H1 (cell line): Measurements from ENCODE around the gene DUSP12. TPM values are rescaled to one million over a fixed set of nuclear protein-coding genes. Genes with fewer than 3 reads are reported as not detected.

Experiments
- CTCF ChIA-PET: fragments of 300-600 bp; sonication (Branson Sonifier 250); formaldehyde crosslinking; loops from one replicate; lab custom pipeline; 2021; ENCODE audit not compliant: partially characterized antibody; lab: Charles Lee
- POLR2A ChIA-PET: fragments of 300-600 bp; sonication (Branson Sonifier 250); formaldehyde crosslinking; loops from one replicate; lab custom pipeline; 2021; ENCODE audit warnings: inconsistent platforms; ENCODE audit not compliant: partially characterized antibody; lab: Charles Lee
- DNase-seq, 2 experiments: peaks; one replicate each; pipeline versions ENCODE4 v3.0.0 to v3.0.0-alpha.2; 2010 to 2022; ENCODE audit warnings: low spot score in 2 of 2, low read depth in 1 of 2, mixed read lengths in 1 of 2
- FAIRE-seq: peaks from 2 replicates; lab custom pipeline; 2011; peaks lifted over from hg19 to GRCh38; lab: Jason Lieb, UNC
- H2AFZ ChIP-seq: 2 replicates; pipeline ENCODE4 v1.8.1; 2012; ENCODE audit warnings: low read length, inconsistent platforms
- H2AK5ac ChIP-seq: 2 replicates; pipeline ENCODE4 v1.6.1; 2013; ENCODE audit warnings: low read depth, low read length
- H2BK120ac ChIP-seq: replicated peaks from 2 replicates; pipeline ENCODE3; 2013; ENCODE audit warnings: low read depth, low read length, inconsistent platforms
- H2BK12ac ChIP-seq: 2 replicates; pipeline ENCODE4 v1.6.1; 2013; ENCODE audit warnings: low read depth, low read length
- H2BK15ac ChIP-seq: 2 replicates; pipeline ENCODE4 v1.6.1; 2013; ENCODE audit warnings: low read length
- H2BK20ac ChIP-seq: 2 replicates; pipeline ENCODE4 v1.6.1; 2013; ENCODE audit warnings: low read length
- H2BK5ac ChIP-seq: 2 replicates; pipeline ENCODE4 v1.6.1; 2013; ENCODE audit warnings: low read depth, low read length
- H3K14ac ChIP-seq: 2 replicates; pipeline ENCODE4 v1.6.1; 2013; ENCODE audit warnings: inconsistent platforms; ENCODE audit not compliant: insufficient read length
- H3K18ac ChIP-seq: 2 replicates; pipeline ENCODE4 v1.6.1; 2013; ENCODE audit warnings: low read length; ENCODE audit errors: extremely low read depth
- H3K23ac ChIP-seq: 2 replicates; pipeline ENCODE4 v1.6.1; 2013; ENCODE audit warnings: inconsistent platforms; ENCODE audit not compliant: insufficient read length
- H3K23me2 ChIP-seq: 2 replicates; pipeline ENCODE4 v1.6.1; 2013; ENCODE audit warnings: low read depth, low read length
- H3K27ac ChIP-seq: 2 replicates; pipeline ENCODE4 v1.6.1; 2011; ENCODE audit warnings: low read depth, low read length, inconsistent platforms
- H3K27me3 ChIP-seq, 4 experiments: replicated peaks in 1 of 4; 1 replicate in 1 of 4; 2 replicates in 3 of 4; pipeline versions ENCODE4 v1.6.1 to v1.8.1; 2011 to 2013; ENCODE audit warnings: low read length in 3 of 4, mild to moderate bottlenecking in 3 of 4, inconsistent platforms in 2 of 4, mixed read lengths in 2 of 4, moderate library complexity in 1 of 4; ENCODE audit not compliant: control insufficient read depth in 3 of 4, insufficient read depth in 3 of 4; ENCODE audit errors: extremely low read depth in 1 of 4
- H3K36me3 ChIP-seq, 4 experiments: 2 replicates each; pipeline versions ENCODE4 v1.6.1 to v1.8.1; 2011 to 2013; ENCODE audit warnings: mild to moderate bottlenecking in 4 of 4, low read length in 3 of 4, moderate library complexity in 2 of 4, control low read depth in 1 of 4, inconsistent platforms in 1 of 4; ENCODE audit not compliant: insufficient read depth in 4 of 4, control insufficient read depth in 2 of 4
- H3K4ac ChIP-seq: replicated peaks from 2 replicates; pipeline ENCODE3; 2013; ENCODE audit warnings: low read length, low read depth, mixed read lengths, inconsistent platforms; ENCODE audit not compliant: insufficient read length
- H3K4me1 ChIP-seq, 4 experiments: replicated peaks in 1 of 4; 1 replicate in 1 of 4; 2 replicates in 3 of 4; pipeline versions ENCODE4 v1.6.1 to v1.8.1; 2011 to 2013; ENCODE audit warnings: low read length in 3 of 4, inconsistent platforms in 2 of 4, mixed read lengths in 1 of 4; ENCODE audit not compliant: insufficient read depth in 4 of 4, control insufficient read depth in 3 of 4
- H3K4me2 ChIP-seq, 2 experiments: 2 replicates each; pipeline versions ENCODE4 v1.6.1 to v1.8.1; 2011 to 2013; ENCODE audit warnings: low read depth in 2 of 2, low read length in 2 of 2, control low read depth in 1 of 2, inconsistent platforms in 1 of 2, mild to moderate bottlenecking in 1 of 2; ENCODE audit not compliant: insufficient read depth in 1 of 2
- H3K4me3 ChIP-seq, 4 experiments: fragments of 200-600, 300-600 bp in 1 of 4; sonication (generic), shearing (Covaris generic), sonication (Bioruptor Twin) in 1 of 4; 2 replicates each; pipeline versions ENCODE4 v1.5.1 to v1.8.1; 2011 to 2016; ENCODE audit warnings: low read length in 4 of 4, low read depth in 3 of 4, control low read depth in 2 of 4, inconsistent platforms in 2 of 4, mild to moderate bottlenecking in 2 of 4, mixed read lengths in 1 of 4, moderate library complexity in 1 of 4; ENCODE audit not compliant: insufficient read depth in 2 of 4; ENCODE audit errors: extremely low read depth in 1 of 4
- H3K56ac ChIP-seq: replicated peaks from 2 replicates; pipeline ENCODE3; 2013; ENCODE audit warnings: low read depth, mild to moderate bottlenecking, mixed read lengths, low read length, inconsistent platforms; ENCODE audit not compliant: insufficient read length
- H3K79me1 ChIP-seq: 2 replicates; pipeline ENCODE4 v1.6.1; 2013; ENCODE audit warnings: low read depth, low read length, control low read depth
- H3K79me2 ChIP-seq, 2 experiments: 2 replicates each; pipeline versions ENCODE4 v1.6.1 to v1.8.1; 2012 to 2013; ENCODE audit warnings: low read length in 2 of 2, mild to moderate bottlenecking in 2 of 2, inconsistent platforms in 1 of 2; ENCODE audit not compliant: insufficient read depth in 2 of 2, control insufficient read depth in 1 of 2
- H3K9ac ChIP-seq, 4 experiments: replicated peaks in 1 of 4; 1 replicate in 1 of 4; 2 replicates in 3 of 4; pipeline versions ENCODE4 v1.6.1 to v1.8.1; 2011 to 2013; ENCODE audit warnings: low read depth in 3 of 4, low read length in 3 of 4, control low read depth in 2 of 4, mild to moderate bottlenecking in 2 of 4, moderate library complexity in 2 of 4, inconsistent platforms in 1 of 4; ENCODE audit errors: extremely low read depth in 1 of 4
- H3K9me3 ChIP-seq, 2 experiments: 2 replicates each; pipeline versions ENCODE4 v1.6.1 to v1.8.1; 2012 to 2013; ENCODE audit warnings: mild to moderate bottlenecking in 2 of 2, moderate library complexity in 2 of 2, control low read depth in 1 of 2, inconsistent platforms in 1 of 2, low read depth in 1 of 2, low read length in 1 of 2, mixed read lengths in 1 of 2; ENCODE audit not compliant: insufficient read depth in 2 of 2
- H4K20me1 ChIP-seq, 2 experiments: replicated peaks in 1 of 2; 2 replicates each; pipeline versions ENCODE3 to v1.8.1; 2011 to 2013; ENCODE audit warnings: inconsistent platforms in 2 of 2, low read length in 2 of 2, mild to moderate bottlenecking in 1 of 2; ENCODE audit not compliant: insufficient read depth in 2 of 2, control insufficient read depth in 1 of 2
- H4K5ac ChIP-seq: 2 replicates; pipeline ENCODE4 v1.6.1; 2013; ENCODE audit warnings: low read length, low read depth, mixed read lengths, inconsistent platforms; ENCODE audit not compliant: insufficient read length
- H4K8ac ChIP-seq: 2 replicates; pipeline ENCODE4 v1.8.0; 2013; ENCODE audit warnings: mild to moderate bottlenecking, moderate library complexity, low read length, inconsistent platforms; ENCODE audit not compliant: insufficient read depth; ENCODE audit errors: extremely low read depth
- H4K91ac ChIP-seq: replicated peaks from 2 replicates; pipeline ENCODE3; 2013; ENCODE audit warnings: low read length, mixed read lengths, inconsistent platforms; ENCODE audit not compliant: insufficient read length
- BACH1 ChIP-seq: IDR thresholded peaks from 2 replicates; pipeline ENCODE4 v1.6.1; 2012; ENCODE audit warnings: low read length, improper control_type of control experiment
- CHD1 ChIP-seq: IDR thresholded peaks from 2 replicates; pipeline ENCODE4 v1.6.1; 2012; ENCODE audit warnings: low read depth, low read length, improper control_type of control experiment
- E2F6 ChIP-seq: IDR thresholded peaks from 2 replicates; pipeline ENCODE4 v1.6.1; 2012; ENCODE audit warnings: inconsistent platforms
- EGR1 ChIP-seq: IDR thresholded peaks from 2 replicates; pipeline ENCODE4 v1.6.1; 2011; ENCODE audit warnings: low read depth, low read length, borderline replicate concordance
- HDAC6 ChIP-seq: IDR thresholded peaks from one replicate; pipeline ENCODE4 v1.7.1; 2012; ENCODE audit warnings: low read depth, mild to moderate bottlenecking, inconsistent platforms, low read length, moderate library complexity
- KDM5A ChIP-seq: fragments of 200-600 bp; IDR thresholded peaks from 2 replicates; pipeline ENCODE4 v1.7.1; 2012; ENCODE audit warnings: mild to moderate bottlenecking, low read length, inconsistent platforms, mixed read lengths
- POLR2AphosphoS5 ChIP-seq: IDR thresholded peaks from 2 replicates; pipeline ENCODE4 v1.6.1; 2011; ENCODE audit warnings: low read depth, low read length
- SIX5 ChIP-seq: IDR thresholded peaks from 2 replicates; pipeline ENCODE4 v1.6.1; 2011; ENCODE audit warnings: mild to moderate bottlenecking, low read depth, low read length
- SP1 ChIP-seq: IDR thresholded peaks from 2 replicates; pipeline ENCODE4 v1.6.1; 2011; ENCODE audit warnings: low read depth, low read length
- SRF ChIP-seq: IDR thresholded peaks from 2 replicates; pipeline ENCODE4 v1.6.1; 2011; ENCODE audit warnings: mild to moderate bottlenecking, low read depth, low read length, moderate library complexity
- SUZ12 ChIP-seq: fragments of 200-600 bp; sonication (generic); IDR thresholded peaks from 2 replicates; pipeline ENCODE4 v1.6.1; 2012; ENCODE audit warnings: mild to moderate bottlenecking, inconsistent platforms, low read length, moderate library complexity, mixed read lengths
- TCF12 ChIP-seq: IDR thresholded peaks from 2 replicates; pipeline ENCODE4 v1.6.1; 2011; ENCODE audit warnings: low read depth, mild to moderate bottlenecking, low read length
- ZNF274 ChIP-seq: IDR thresholded peaks from 2 replicates; pipeline ENCODE4 v1.7.0; 2012; ENCODE audit warnings: low read length, borderline replicate concordance; ENCODE audit errors: extremely low read depth
- WGBS, 2 experiments: shearing (Covaris generic) in 1 of 2; methylation state at CpG; one replicate each; pipeline versions ENCODE4 v1.1.6 to v1.1.7; 2013 to 2015; ENCODE audit warnings: low lambda C conversion rate in 2 of 2, mixed read lengths in 2 of 2, inconsistent platforms in 1 of 2, low coverage in 1 of 2, missing lambda C conversion rate in 1 of 2; ENCODE audit not compliant: insufficient replicate concordance in 2 of 2, insufficient coverage in 1 of 2, insufficient read length in 1 of 2; ENCODE audit errors: extremely low coverage in 1 of 2, missing lambda C conversion rate in 1 of 2; 5-methylcytosine and 5-hydroxymethylcytosine counted together
- polyA plus RNA-seq, 7 experiments: library from polyadenylated mRNA; depleted of rRNA in 3 of 7; stranded (reverse) in 5 of 7; unstranded in 2 of 7; fragments of >200 nt in 5 of 7; fragments of 200-250 nt in 2 of 7; gene quantifications; 1 replicate in 5 of 7; 2 replicates in 1 of 7; 4 replicates in 1 of 7; pipeline versions ENCODE4 v1.2.1 to v1.2.3, GENCODE V29; 2011 to 2013; ENCODE audit warnings: missing spikeins in 2 of 7, mixed read lengths in 2 of 7
- total RNA-seq: library from RNA; stranded (reverse); fragmentation: NEBNext Ultra II Directional; extraction: Animal tissue kit (Norgen Biotek cat#: 25700); gene quantifications from 2 replicates; pipeline ENCODE4 v1.2.1, GENCODE V29; 2021

The DUSP12 gene
- total and polyA plus RNA-seq, 2 of the 8 experiments (the other 6 are each of a cell fraction or from before 2014, with no cell fraction given): 27.6 to 33.9 TPM

- Histone ChIP-seq H3K23ac (no peak overlapping the region), H3K4me2 (no peak overlapping the region), H2BK15ac (no peak overlapping the region), H2BK20ac (no peak overlapping the region), H2BK5ac (no peak overlapping the region), H4K5ac (no peak overlapping the region), H3K4me1 (no peaks in the 10 kb centered on the region), H3K23me2 (no peaks in the 10 kb centered on the region), H3K36me3 (no peaks in the 10 kb centered on the region), H2BK120ac (no peak overlapping the region), H3K4ac (no peak overlapping the region), H3K9me3 (no peaks in the 10 kb centered on the region), H2AFZ (no peak overlapping the region), H3K27me3 (no peaks in the 10 kb centered on the region; a peak in 2 of 7 replicates), H4K20me1 (no peaks in the 10 kb centered on the region), H3K14ac (no peak overlapping the region), H3K4me3 (no peak overlapping the region), H4K91ac (no peak overlapping the region), H2BK12ac (no peak overlapping the region), H2AK5ac (no peak overlapping the region), H3K18ac (no peak overlapping the region), H3K79me1 (no peaks in the 10 kb centered on the region), H4K8ac (no peak overlapping the region), H3K56ac (no peak overlapping the region), H3K27ac (no peak overlapping the region), H3K9ac (no peak overlapping the region), H3K79me2 (no peaks in the 10 kb centered on the region)
- FAIRE-seq: no peak
- POLR2A ChIA-PET: no interaction called here
- CTCF ChIA-PET: interaction anchor here (1.4 kb wide), 1 partner anchor 30 kb away, joined by 5 read pairs; the partner anchor contains the start of gene DUSP12
- no peak for DNase-seq
- WGBS, 2 experiments: 89% methylated on average over 1 of the region's 1 CpG; no CpG with 5 or more reads in 1 of the 2 experiments
- TF ChIP-seq SIX5: no peak
- TF ChIP-seq ZNF274: no peak
- no peak for TF ChIP-seq TCF12
- TF ChIP-seq POLR2AphosphoS5: no peak
- no peak for TF ChIP-seq HDAC6
- no peak for TF ChIP-seq SP1
- TF ChIP-seq CHD1: no peak
- TF ChIP-seq SRF: no peak
- no peak for TF ChIP-seq EGR1
- TF ChIP-seq E2F6: no peak
- no peak for TF ChIP-seq SUZ12
- TF ChIP-seq KDM5A: no peak
- no peak for TF ChIP-seq BACH1
Measured at GRCh38 chr1:161719325-161719611, 30.3 kb upstream of the DUSP12 start.
